Liver (tissue), 9 donors: ENCODE results near the gene PHC3. TPM values are rescaled to one million over a fixed set of nuclear protein-coding genes. Genes with fewer than 3 reads are reported as not detected.

Experiments used
- DNase-seq: peaks from one replicate; pipeline ENCODE4 v3.0.0-alpha.2; 2017; ENCODE audit warnings: low spot score
- H3K27ac ChIP-seq, 2 donors: one replicate each; pipeline ENCODE4 v1.7.0; 2013; ENCODE audit warnings: inconsistent platforms in 2 of 2, low read length in 2 of 2, control low read depth in 1 of 2, low read depth in 1 of 2, mild to moderate bottlenecking in 1 of 2
- H3K27me3 ChIP-seq, 4 donors: one replicate each; pipeline versions ENCODE4 v1.6.1 to v1.7.0; 2013; ENCODE audit warnings: low read length in 3 of 4, inconsistent platforms in 1 of 4, mild to moderate bottlenecking in 1 of 4, moderate library complexity in 1 of 4; ENCODE audit not compliant: control insufficient read depth in 4 of 4, insufficient read depth in 4 of 4
- H3K36me3 ChIP-seq, 4 donors: one replicate each; pipeline versions ENCODE4 v1.6.1 to v1.7.0; 2013; ENCODE audit warnings: low read length in 3 of 4, mild to moderate bottlenecking in 3 of 4, low read depth in 1 of 4, moderate library complexity in 1 of 4; ENCODE audit not compliant: control insufficient read depth in 4 of 4, insufficient read depth in 3 of 4
- H3K4me1 ChIP-seq, 4 donors: one replicate each; pipeline versions ENCODE4 v1.6.1 to v1.7.0; 2013; ENCODE audit warnings: low read length in 3 of 4, mild to moderate bottlenecking in 3 of 4, moderate library complexity in 1 of 4; ENCODE audit not compliant: control insufficient read depth in 4 of 4, insufficient read depth in 4 of 4
- H3K4me3 ChIP-seq, 3 donors: one replicate each; pipeline versions ENCODE4 v1.6.1 to v1.7.0; 2013; ENCODE audit warnings: low read length in 3 of 3, control low read depth in 1 of 3, low read depth in 1 of 3, mild to moderate bottlenecking in 1 of 3
- H3K9ac ChIP-seq, 2 donors: one replicate each; pipeline ENCODE4 v1.7.0; 2013; ENCODE audit warnings: low read length in 2 of 2, mild to moderate bottlenecking in 2 of 2, moderate library complexity in 2 of 2, control low read depth in 1 of 2, low read depth in 1 of 2
- H3K9me3 ChIP-seq, 4 donors: one replicate each; pipeline versions ENCODE4 v1.6.1 to v1.7.0; 2013; ENCODE audit warnings: low read length in 3 of 4; ENCODE audit not compliant: control insufficient read depth in 4 of 4
- CTCF ChIP-seq: fragments of 150-350 bp; IDR thresholded peaks from 2 replicates; pipeline ENCODE4 v1.5.1; 2017; ENCODE audit warnings: improper control_type of control experiment, low read depth, low read length; ENCODE audit not compliant: missing input control
- EGR1 ChIP-seq, 2 donors: IDR thresholded peaks; 2 replicates each; pipeline ENCODE4 v1.6.1; 2016 to 2018; ENCODE audit warnings: antibody characterized with exemption in 2 of 2, low read depth in 2 of 2
- FOXA1 ChIP-seq: IDR thresholded peaks from 2 replicates; pipeline ENCODE4 v1.6.1; 2016; ENCODE audit warnings: antibody characterized with exemption
- FOXA2 ChIP-seq: IDR thresholded peaks from 2 replicates; pipeline ENCODE4 v1.6.1; 2016; ENCODE audit warnings: antibody characterized with exemption
- GABPA ChIP-seq, 2 donors: IDR thresholded peaks in 1 of 2; conservative IDR thresholded peaks in 1 of 2; 2 replicates each; pipeline ENCODE4 v1.6.1; 2016; ENCODE audit warnings: antibody characterized with exemption in 2 of 2, mild to moderate bottlenecking in 1 of 2, moderate library complexity in 1 of 2
- HNF4A ChIP-seq, 2 donors: conservative IDR thresholded peaks; 2 replicates each; pipeline ENCODE4 v1.6.1; 2016; ENCODE audit warnings: antibody characterized with exemption in 2 of 2, mild to moderate bottlenecking in 2 of 2
- HNF4G ChIP-seq: IDR thresholded peaks from 2 replicates; pipeline ENCODE4 v1.6.1; 2016; ENCODE audit warnings: antibody characterized with exemption
- RAD21 ChIP-seq, 2 donors: IDR thresholded peaks; 2 replicates each; pipeline ENCODE4 v1.6.1; 2016; ENCODE audit warnings: antibody characterized with exemption in 2 of 2, mild to moderate bottlenecking in 2 of 2
- REST ChIP-seq: IDR thresholded peaks from 2 replicates; pipeline ENCODE4 v1.6.1; 2016; ENCODE audit warnings: antibody characterized with exemption, mild to moderate bottlenecking
- RXRA ChIP-seq, 2 donors: IDR thresholded peaks; 2 replicates each; pipeline ENCODE4 v1.6.1; 2017 to 2018; ENCODE audit warnings: antibody characterized with exemption in 2 of 2, mild to moderate bottlenecking in 1 of 2
- SP1 ChIP-seq: IDR thresholded peaks from 2 replicates; pipeline ENCODE4 v1.6.1; 2018; ENCODE audit warnings: antibody characterized with exemption, mild to moderate bottlenecking
- TAF1 ChIP-seq: conservative IDR thresholded peaks from 2 replicates; pipeline ENCODE4 v1.6.1; 2016; ENCODE audit warnings: antibody characterized with exemption, mild to moderate bottlenecking
- YY1 ChIP-seq: IDR thresholded peaks from 2 replicates; pipeline ENCODE4 v1.6.1; 2016; ENCODE audit warnings: antibody characterized with exemption, mild to moderate bottlenecking
- ZBTB33 ChIP-seq: IDR thresholded peaks from 2 replicates; pipeline ENCODE4 v1.6.1; 2016; ENCODE audit warnings: antibody characterized with exemption
- WGBS: extraction: QIAGEN DNeasy Blood & Tissue Kit; methylation state at CpG from one replicate; pipeline ENCODE4 v1.1.7; 2013; 5-methylcytosine and 5-hydroxymethylcytosine counted together
- polyA plus RNA-seq, 2 donors: library from polyadenylated mRNA; stranded (reverse) in 1 of 2; unstranded in 1 of 2; fragments of 200-250 nt in 1 of 2; fragments of >200 nt in 1 of 2; fragmentation: Nextera tagmentation in 1 of 2; extraction: Ambion mirVana in 1 of 2; gene quantifications; one replicate each; pipeline versions ENCODE4 v1.2.1 to v1.2.3, GENCODE V29; 2013 to 2015
- total RNA-seq, 2 donors: library from RNA; depleted of rRNA; stranded (reverse); fragments of >200 nt; gene quantifications; one replicate each; pipeline ENCODE4 v1.2.3, GENCODE V29; 2014
- donor health status: healthy.
- donor health status: healthy.
- donor health status: healthy.
- donor health status: healthy.
- donor health status: healthy.

Gene PHC3
- total and polyA plus RNA-seq, 4 donors = 3.9 to 44.7 (median 24.2) TPM

- TF ChIP-seq ZBTB33 = no peak
- TF ChIP-seq HNF4A (conservative IDR thresholded peaks at IDR 0.05) = no peak
- TF ChIP-seq FOXA2 = no peak
- no peak for TF ChIP-seq SP1
- no peak for TF ChIP-seq HNF4G
- TF ChIP-seq TAF1 = no peak
- no peak for TF ChIP-seq FOXA1
- no peak for TF ChIP-seq RXRA (IDR thresholded peaks at IDR 0.05)
These were observed 45.0 kb upstream of the PHC3 start (continued) for GRCh38 chr3:170226426-170226960.

GRCh38 chr3:170225166-170225565 lies 43.6 kb upstream of the PHC3 start:
- Histone ChIP-seq H3K4me3 (no peak overlapping the region), H3K9ac (no peak overlapping the region), H3K27me3 (no peaks in the 10 kb centered on the region), H3K27ac (no peak overlapping the region), H3K36me3 (no peaks in the 10 kb centered on the region), H3K9me3 (no peaks in the 10 kb centered on the region), H3K4me1 (peaks cover 3 to 15% (median 6%) of the 10 kb centered on the region in 4 donors)
- no peak for DNase-seq
- WGBS = 98% methylated on average over 1 of the region's 1 CpG
- TF ChIP-seq FOXA1 = no peak
- TF ChIP-seq GABPA (IDR thresholded peaks at IDR 0.05 in 1 of 2, conservative IDR thresholded peaks at IDR 0.05 in 1 of 2) = no peak
- no peak for TF ChIP-seq HNF4G
- no peak for TF ChIP-seq CTCF
- no peak for TF ChIP-seq YY1
- TF ChIP-seq EGR1 (IDR thresholded peaks at IDR 0.05; ENCODE audit: low read depth in 2 of 2) = no peak
- TF ChIP-seq REST = no peak
- no peak for TF ChIP-seq RAD21 (IDR thresholded peaks at IDR 0.05)
- TF ChIP-seq TAF1 = no peak
- TF ChIP-seq FOXA2 = no peak
